Activated CD8-positive, alpha-beta T cell treated with anti-CD3 and anti-CD28 coated beads, Interleukin-2, amount 10 ng/mL, durations not matched to agents 7 days and 5 days (primary cell): Measurements from ENCODE around the gene ZGLP1. TPM values are rescaled to one million over a fixed set of nuclear protein-coding genes. Genes with fewer than 3 reads are reported as not detected.

ENCODE experiments used
- ATAC-seq: fragments of 150-1000 bp; cut with Tn5 transposase; one replicate; pipeline ENCODE4 v1.10.0; 2021; ENCODE audit warnings: moderate library complexity
- CTCF ChIA-PET: fragments of 350-600 bp; sonication (Branson Sonifier 250); formaldehyde crosslinking; loops from one replicate; lab custom pipeline; 2021; ENCODE audit warnings: antibody characterized with exemption; lab: Charles Lee
- POLR2A ChIA-PET: fragments of 350-600 bp; sonication (Branson Sonifier 250); formaldehyde crosslinking; loops from one replicate; lab custom pipeline; 2021; ENCODE audit warnings: antibody characterized with exemption; lab: Charles Lee
- DNase-seq: peaks from one replicate; pipeline ENCODE4 v3.0.0-alpha.2; 2020
- H3K27ac Mint-ChIP-seq: one replicate; pipeline ENCODE4 v1.8.0; 2021; ENCODE audit warnings: mild to moderate bottlenecking, mixed read lengths
- H3K27me3 Mint-ChIP-seq: one replicate; pipeline ENCODE4 v1.8.0; 2021; ENCODE audit warnings: low read depth, mixed read lengths
- H3K36me3 Mint-ChIP-seq: one replicate; pipeline ENCODE4 v1.8.0; 2021; ENCODE audit warnings: low read depth, mixed read lengths
- H3K4me1 Mint-ChIP-seq: one replicate; pipeline ENCODE4 v1.8.0; 2021; ENCODE audit warnings: low read depth, mixed read lengths
- H3K4me3 Mint-ChIP-seq: one replicate; pipeline ENCODE4 v1.8.0; 2021; ENCODE audit warnings: mild to moderate bottlenecking, mixed read lengths
- H3K9me3 Mint-ChIP-seq: one replicate; pipeline ENCODE4 v1.8.0; 2022; ENCODE audit warnings: mixed read lengths; ENCODE audit not compliant: insufficient read depth
- total RNA-seq, 2 experiments: library from RNA; stranded (reverse); gene quantifications; one replicate each; pipeline ENCODE4 v1.2.3, GENCODE V29; 2021

Gene ZGLP1
- total RNA-seq, 2 experiments from 2014 or later, result 3.4 to 3.8 TPM

DNA sequence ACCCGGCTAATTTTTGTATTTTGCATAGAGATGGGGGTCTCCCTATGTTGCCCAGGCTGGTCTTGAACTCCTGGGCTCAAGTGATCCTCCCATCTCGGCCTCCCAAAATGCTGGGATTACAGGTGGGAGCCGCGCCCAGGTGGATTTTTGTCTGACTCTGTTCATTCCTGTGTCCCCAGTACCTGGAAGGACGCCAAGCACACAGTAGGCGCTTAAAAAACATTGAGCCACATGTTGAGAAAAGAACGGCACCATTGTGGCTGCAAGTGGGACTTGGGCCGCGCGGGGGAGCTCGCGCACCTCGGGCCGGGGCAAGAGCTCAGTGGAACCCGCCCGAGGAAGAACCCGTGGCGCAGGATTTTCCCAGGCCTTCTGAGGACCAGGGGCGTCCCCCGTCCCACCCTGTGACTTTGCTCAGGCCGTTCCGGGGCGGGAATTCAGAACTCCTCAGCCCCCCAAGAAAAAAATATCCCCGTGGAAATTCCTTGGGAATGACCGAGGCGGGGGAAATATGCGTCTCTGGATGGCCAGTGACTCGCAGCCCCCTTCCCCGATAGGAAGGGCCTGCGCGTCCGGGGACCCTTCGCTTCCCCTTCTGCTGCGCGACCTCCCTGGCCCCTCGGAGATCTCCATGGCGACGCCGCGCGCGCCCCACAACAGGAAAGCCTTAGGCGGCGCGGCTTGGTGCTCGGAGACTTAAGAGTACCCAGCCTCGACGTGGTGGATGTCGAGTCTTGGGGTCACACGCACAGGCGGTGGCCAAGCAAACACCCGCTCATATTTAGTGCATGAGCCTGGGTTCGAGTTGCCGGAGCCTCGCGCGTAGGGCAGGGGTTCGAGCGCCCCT is 40.1 kb downstream of the ZGLP1 start:
- Mint-ChIP-seq H3K36me3 (peaks cover 6% of the 10 kb centered on the region), H3K9me3 (no peaks in the 10 kb centered on the region), H3K27ac (peak overlapping the region; percentile 93), H3K4me1 (peaks cover 35% of the 10 kb centered on the region), H3K27me3 (no peaks in the 10 kb centered on the region), H3K4me3 (peak overlapping the region; percentile 82)
- POLR2A ChIA-PET, result interaction anchor here (0.6 to 4.0 kb wide), 15 partner anchors 7 to 149 kb away, joined by 3 to 54 read pairs (median 10); partner anchors contain the start of genes CDC37, DNMT1, ICAM4 and ICAM5
- DNase-seq, result peak; percentile 92
- CTCF ChIA-PET, result interaction anchor here (0.6 to 10.8 kb wide), 26 partner anchors 9 to 589 kb away, joined by 3 to 383 read pairs (median 4); partner anchors contain the start of genes CDC37, ICAM4, ICAM5 and PDE4A
- peak; percentile 69 for ATAC-seq

- Mint-ChIP-seq H3K36me3 (peaks cover 4% of the 10 kb centered on the region), H3K27me3 (no peaks in the 10 kb centered on the region), H3K27ac (no peak overlapping the region), H3K9me3 (no peaks in the 10 kb centered on the region), H3K4me3 (no peak overlapping the region), H3K4me1 (peaks cover 33% of the 10 kb centered on the region)
- no peak for ATAC-seq
- no peak for DNase-seq
- ChIA-PET CTCF (interaction anchor here (6.1 to 10.8 kb wide), 2 partner anchors 9 to 118 kb away, joined by 96 to 383 read pairs; partner anchors contain the start of gene TYK2), POLR2A (interaction anchor here (4.0 kb wide), 1 partner anchor 8 kb away, joined by 26 read pairs; no protein-coding TSS in a partner anchor)
Measured at GRCh38 chr19:10268071-10268470, 41.5 kb downstream of the ZGLP1 start.

GRCh38 chr19:10266706-10267105 is 42.9 kb downstream of the ZGLP1 start:
- no peak overlapping the region for H3K4me3 Mint-ChIP-seq
- H3K36me3 Mint-ChIP-seq, result no peaks in the 10 kb centered on the region
- H3K27ac Mint-ChIP-seq, result no peak overlapping the region
- POLR2A ChIA-PET, result interaction anchor here (0.7 kb wide), 1 partner anchor 118 kb away, joined by 3 read pairs; no protein-coding TSS in a partner anchor
- CTCF ChIA-PET, result interaction anchor here (0.9 to 10.8 kb wide), 3 partner anchors 7 to 119 kb away, joined by 3 to 383 read pairs (median 96); partner anchors contain the start of gene TYK2
- ATAC-seq (no peak), DNase-seq (no peak)
- peaks cover 23% of the 10 kb centered on the region for H3K4me1 Mint-ChIP-seq
- no peaks in the 10 kb centered on the region for H3K9me3 Mint-ChIP-seq
- H3K27me3 Mint-ChIP-seq, result no peaks in the 10 kb centered on the region

- no peak overlapping the region for H3K27ac Mint-ChIP-seq
- peaks cover 17% of the 10 kb centered on the region for H3K4me1 Mint-ChIP-seq
- H3K9me3 Mint-ChIP-seq, result no peaks in the 10 kb centered on the region
- POLR2A ChIA-PET, result interaction anchor here (0.6 to 1.8 kb wide), 2 partner anchors 8 to 57 kb away, joined by 3 to 5 read pairs; partner anchors contain the start of gene ICAM1
- no peaks in the 10 kb centered on the region for H3K27me3 Mint-ChIP-seq
- H3K36me3 Mint-ChIP-seq, result peaks cover 18% of the 10 kb centered on the region
- no peak overlapping the region for H3K4me3 Mint-ChIP-seq
- DNase-seq (no peak), ATAC-seq (no peak)
- CTCF ChIA-PET, result interaction anchor here (1.1 to 7.9 kb wide), 3 partner anchors 27 to 128 kb away, joined by 3 to 255 read pairs (median 6); partner anchors contain the start of genes ICAM5 and TYK2
Measured at GRCh38 chr19:10262771-10263170, 46.8 kb downstream of the ZGLP1 start.

- ATAC-seq (no peak), DNase-seq (peak; percentile 29)
- H3K27ac Mint-ChIP-seq, result peak overlapping the region; percentile 49
- no peaks in the 10 kb centered on the region for H3K9me3 Mint-ChIP-seq
- no peaks in the 10 kb centered on the region for H3K27me3 Mint-ChIP-seq
- no peak overlapping the region for H3K4me3 Mint-ChIP-seq
- peaks cover 19% of the 10 kb centered on the region for H3K4me1 Mint-ChIP-seq
- CTCF ChIA-PET, result interaction anchor here (0.6 to 7.9 kb wide), 22 partner anchors 10 to 328 kb away, joined by 3 to 255 read pairs (median 4); partner anchors contain the start of genes CDC37, ICAM1, ICAM5 and MRPL4
- POLR2A ChIA-PET, result interaction anchor here (0.8 to 2.9 kb wide), 4 partner anchors 10 to 177 kb away, joined by 4 to 26 read pairs (median 4); partner anchors contain the start of genes DNMT1 and ICAM1
- peaks cover 36% of the 10 kb centered on the region for H3K36me3 Mint-ChIP-seq
Measured at GRCh38 chr19:10260141-10260584, 49.5 kb downstream of the ZGLP1 start.

DNA sequence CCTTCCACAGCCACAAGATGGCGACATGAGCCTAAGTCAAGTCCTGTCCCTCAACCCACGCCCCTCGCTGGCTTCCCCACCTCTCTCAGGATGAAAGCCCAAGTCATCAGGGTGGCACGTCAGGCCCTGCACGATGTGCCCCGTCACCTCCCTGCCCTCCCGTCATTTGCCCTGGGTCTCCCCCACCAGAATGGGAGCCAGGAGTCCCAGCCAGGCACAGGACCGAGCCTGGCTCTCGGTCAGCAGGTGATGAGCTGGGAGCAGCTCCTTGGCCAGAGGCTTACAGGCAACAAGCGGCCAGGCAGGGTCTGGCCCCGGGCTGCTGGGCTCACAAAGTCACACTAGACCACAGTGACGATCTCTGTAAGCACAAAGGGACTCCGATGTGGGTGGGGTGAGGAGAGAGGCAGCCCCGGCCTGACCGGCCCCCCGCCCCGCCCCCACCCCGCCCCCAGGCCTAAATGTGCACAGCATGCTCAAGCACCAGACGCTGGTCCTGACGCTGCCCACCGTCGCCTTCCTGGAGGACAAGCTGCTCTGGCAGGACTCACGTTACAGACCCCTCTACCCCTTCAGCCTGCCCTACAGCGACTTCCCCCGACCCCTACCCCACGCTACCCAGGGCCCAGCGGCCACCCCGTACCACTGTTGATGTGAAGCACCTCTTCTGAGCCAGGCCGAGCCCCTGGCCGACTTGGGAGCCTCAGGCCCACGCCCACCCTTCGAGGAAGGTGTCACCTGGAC is 50.3 kb downstream of the ZGLP1 start:
- H3K4me3 Mint-ChIP-seq, result no peak overlapping the region
- H3K4me1 Mint-ChIP-seq, result peaks cover 27% of the 10 kb centered on the region
- ChIA-PET CTCF (interaction anchor here (0.6 to 7.9 kb wide), 40 partner anchors 9 to 327 kb away, joined by 3 to 255 read pairs (median 4); partner anchors contain the start of genes CDC37, DNMT1, ICAM1 and ICAM4), POLR2A (interaction anchor here (1.0 to 2.9 kb wide), 5 partner anchors 11 to 131 kb away, joined by 3 to 26 read pairs (median 4); partner anchors contain the start of genes DNMT1, ICAM1 and ICAM4)
- H3K27me3 Mint-ChIP-seq, result no peaks in the 10 kb centered on the region
- peak; percentile 94 for DNase-seq
- H3K27ac Mint-ChIP-seq, result no peak overlapping the region
- H3K36me3 Mint-ChIP-seq, result peaks cover 45% of the 10 kb centered on the region
- peak; percentile 81 for ATAC-seq
- H3K9me3 Mint-ChIP-seq, result no peaks in the 10 kb centered on the region

DNA sequence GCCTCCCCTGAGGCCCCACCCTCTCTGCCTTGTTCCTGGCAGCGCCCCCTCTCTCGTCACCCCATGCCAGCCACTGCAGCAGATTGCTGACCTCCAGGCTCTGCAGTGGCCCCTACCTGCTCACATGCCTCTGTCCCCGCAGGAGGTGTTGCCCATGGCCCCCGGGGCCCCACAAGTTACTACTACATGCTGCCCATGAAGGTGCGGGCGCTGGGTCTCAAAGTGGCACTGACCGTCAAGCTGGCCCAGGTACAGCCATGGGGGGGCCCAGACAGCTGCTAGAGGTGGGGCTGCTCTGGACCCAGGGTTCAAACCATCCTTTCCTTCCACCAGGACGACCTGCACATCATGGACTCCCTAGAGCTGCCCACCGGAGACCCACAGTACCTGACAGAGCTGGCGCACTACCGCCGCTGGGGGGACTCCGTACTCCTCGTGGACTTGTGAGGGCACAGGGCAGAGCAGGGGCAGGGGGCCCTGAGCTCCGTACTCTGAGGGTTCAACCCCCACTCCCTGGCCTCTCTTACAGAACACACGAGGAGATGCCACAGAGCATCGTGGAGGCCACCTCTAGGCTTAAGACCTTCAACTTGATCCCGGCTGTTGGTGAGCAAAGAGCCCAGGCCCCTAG is 51.4 kb downstream of the ZGLP1 start:
- Mint-ChIP-seq H3K4me3 (no peak overlapping the region), H3K36me3 (peaks cover 52% of the 10 kb centered on the region), H3K27me3 (no peaks in the 10 kb centered on the region), H3K9me3 (no peaks in the 10 kb centered on the region), H3K27ac (peak overlapping the region; percentile 44), H3K4me1 (peaks cover 33% of the 10 kb centered on the region)
- CTCF ChIA-PET, result interaction anchor here (0.6 to 7.9 kb wide), 29 partner anchors 8 to 326 kb away, joined by 3 to 255 read pairs (median 4); partner anchors contain the start of genes CDC37, ICAM1, ICAM4 and ICAM5
- DNase-seq (no peak), ATAC-seq (no peak)
- POLR2A ChIA-PET, result interaction anchor here (1.0 to 2.9 kb wide), 4 partner anchors 12 to 132 kb away, joined by 3 to 26 read pairs (median 6); partner anchors contain the start of genes ICAM1 and ICAM4

- ATAC-seq (no peak), DNase-seq (no peak)
- ChIA-PET POLR2A (interaction anchor here (1.5 kb wide), 1 partner anchor 13 kb away, joined by 3 read pairs; no protein-coding TSS in a partner anchor), CTCF (interaction anchor here (0.6 to 7.9 kb wide), 4 partner anchors 13 to 203 kb away, joined by 3 to 255 read pairs (median 86); partner anchors contain the start of genes ICAM1 and TYK2)
- no peak overlapping the region for H3K4me3 Mint-ChIP-seq
- no peak overlapping the region for H3K27ac Mint-ChIP-seq
- H3K9me3 Mint-ChIP-seq, result no peaks in the 10 kb centered on the region
- H3K36me3 Mint-ChIP-seq, result peaks cover 57% of the 10 kb centered on the region
- no peaks in the 10 kb centered on the region for H3K27me3 Mint-ChIP-seq
- H3K4me1 Mint-ChIP-seq, result peaks cover 42% of the 10 kb centered on the region
Measured at GRCh38 chr19:10256970-10257615, 52.5 kb downstream of the ZGLP1 start.

DNA sequence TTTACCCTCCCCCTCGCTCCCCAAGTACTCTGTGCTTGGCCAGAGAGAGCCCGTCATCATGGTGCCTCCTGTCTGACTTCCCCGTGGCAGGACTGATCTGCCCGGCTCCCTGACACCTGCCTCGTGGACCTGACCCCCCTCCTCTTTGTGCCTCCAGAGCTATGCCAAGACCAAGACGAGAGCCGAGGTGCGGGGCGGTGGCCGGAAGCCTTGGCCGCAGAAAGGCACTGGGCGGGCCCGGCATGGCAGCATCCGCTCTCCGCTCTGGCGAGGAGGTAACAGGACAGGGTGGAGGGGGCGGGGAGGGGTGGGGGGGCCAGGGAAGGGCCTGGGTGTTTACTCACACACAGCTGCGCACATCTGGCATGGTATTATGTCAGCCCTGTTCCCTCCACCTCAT is 53.1 kb downstream of the ZGLP1 start:
- H3K4me1 Mint-ChIP-seq, result peaks cover 40% of the 10 kb centered on the region
- H3K36me3 Mint-ChIP-seq, result peaks cover 57% of the 10 kb centered on the region
- no peak for ATAC-seq
- DNase-seq, result no peak
- no peaks in the 10 kb centered on the region for H3K27me3 Mint-ChIP-seq
- ChIA-PET CTCF (interaction anchor here (0.6 to 7.9 kb wide), 4 partner anchors 13 to 204 kb away, joined by 3 to 255 read pairs (median 86); partner anchors contain the start of genes ICAM1 and TYK2), POLR2A (interaction anchor here (1.5 kb wide), 1 partner anchor 13 kb away, joined by 3 read pairs; no protein-coding TSS in a partner anchor)
- no peak overlapping the region for H3K27ac Mint-ChIP-seq
- no peaks in the 10 kb centered on the region for H3K9me3 Mint-ChIP-seq
- no peak overlapping the region for H3K4me3 Mint-ChIP-seq

GRCh38 chr19:10255358-10255757 is 54.3 kb downstream of the ZGLP1 start:
- H3K4me3 Mint-ChIP-seq, result no peak overlapping the region
- no peaks in the 10 kb centered on the region for H3K27me3 Mint-ChIP-seq
- H3K4me1 Mint-ChIP-seq, result peaks cover 44% of the 10 kb centered on the region
- ChIA-PET CTCF (interaction anchor here (0.9 kb wide), 1 partner anchor 19 kb away, joined by 3 read pairs; no protein-coding TSS in a partner anchor), POLR2A (no interaction called here)
- H3K36me3 Mint-ChIP-seq, result peaks cover 57% of the 10 kb centered on the region
- peak overlapping the region; percentile 19 for H3K27ac Mint-ChIP-seq
- DNase-seq (no peak), ATAC-seq (no peak)
- H3K9me3 Mint-ChIP-seq, result no peaks in the 10 kb centered on the region
